Inferior parietal cortex (tissue), 1 donor: ENCODE results near the gene IER5.

Experiments
- DNase-seq: peaks from one replicate; pipeline ENCODE4 v3.0.0-alpha.2; 2016; ENCODE audit errors: extremely low spot score

IER5 gene

GRCh38 chr1:181134543-181135436 is 46.3 kb downstream of the IER5 start:
- DNase-seq = no peak

DNA sequence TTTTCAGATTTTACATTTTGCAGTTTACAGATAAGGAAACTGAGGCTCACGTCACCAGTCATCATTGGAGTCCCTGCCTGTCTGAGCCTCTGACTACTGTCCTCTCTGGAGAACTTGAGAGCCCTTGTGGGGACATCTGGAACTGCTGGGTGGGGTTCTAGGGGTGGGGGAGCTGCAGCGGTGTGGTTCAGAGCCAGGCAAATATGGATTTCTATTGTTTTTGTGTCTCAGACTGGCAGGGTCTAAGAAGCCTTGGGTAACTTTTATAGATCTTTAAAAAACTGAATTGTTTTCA is 46.9 kb downstream of the IER5 start:
- DNase-seq = no peak

GRCh38 chr1:181135815-181136737 is 47.6 kb downstream of the IER5 start:
- no peak for DNase-seq

DNA sequence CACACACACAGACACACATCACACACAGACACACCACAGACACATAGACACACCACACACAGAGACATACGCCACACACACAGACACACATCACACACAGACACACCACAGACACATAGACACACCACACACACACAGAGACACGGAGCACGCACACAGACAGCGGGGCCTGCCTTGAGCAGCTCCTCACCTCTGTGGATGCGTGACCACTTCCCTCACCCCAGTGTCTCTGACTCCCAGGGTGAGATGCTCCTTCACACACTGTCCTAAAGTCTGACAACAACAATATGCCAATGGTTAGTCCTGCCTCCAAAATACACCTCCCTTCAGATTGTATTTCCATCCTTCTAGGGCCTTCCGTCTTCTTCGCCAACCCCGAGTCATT is 48.2 kb downstream of the IER5 start:
- DNase-seq = no peak

- DNase-seq = no peak
Observed at GRCh38 chr1:181137217-181137743, 48.8 kb downstream of the IER5 start.

DNA sequence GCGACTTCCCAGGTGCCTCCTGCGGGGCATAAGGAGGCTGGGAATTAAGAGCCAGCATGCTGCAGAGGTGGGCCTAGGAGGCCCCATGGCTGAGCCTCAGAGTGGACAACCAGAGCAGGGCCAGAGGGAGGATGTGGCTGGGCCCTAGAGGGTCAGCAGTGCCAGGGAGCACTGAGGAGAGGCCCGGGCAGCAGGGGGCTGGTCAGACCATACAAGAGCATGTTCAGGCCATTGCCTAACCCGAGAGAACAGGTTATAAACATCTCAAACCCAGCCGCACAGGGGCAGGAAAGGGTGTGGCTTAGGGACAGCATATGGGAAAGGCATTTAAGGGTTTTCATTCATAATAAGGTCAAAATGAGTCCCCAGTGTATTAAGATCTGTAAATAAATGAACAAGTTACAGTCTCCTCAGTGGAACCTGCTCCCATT is 51.1 kb downstream of the IER5 start:
- DNase-seq = no peak

GRCh38 chr1:181140398-181140797 is 51.9 kb downstream of the IER5 start:
- no peak for DNase-seq

DNA sequence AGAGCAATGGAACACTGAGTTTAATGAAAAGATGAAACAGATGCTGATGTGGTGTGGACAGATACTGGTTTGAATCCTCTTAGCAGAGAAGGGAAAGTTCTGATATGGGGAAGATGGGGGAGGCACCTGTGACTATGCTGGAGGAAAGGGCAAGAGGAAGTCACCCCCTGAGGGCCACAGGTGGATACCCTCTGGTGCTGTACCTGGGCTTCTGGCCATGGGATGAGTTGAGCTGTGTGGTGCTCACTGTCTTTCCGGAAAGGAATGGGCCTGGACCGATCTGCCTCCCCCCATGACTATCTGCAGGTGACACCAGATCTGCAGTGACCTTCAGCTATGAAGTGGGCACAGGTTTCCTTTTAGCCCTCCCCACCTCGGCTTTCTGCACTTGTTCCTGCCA is 52.4 kb downstream of the IER5 start:
- no peak for DNase-seq

- no peak for DNase-seq
Observed at GRCh38 chr1:181141431-181141910, 53.0 kb downstream of the IER5 start.
